Neural progenitor cell (in vitro differentiated cells): ENCODE data around the gene DENND2A.

ENCODE experiments used
- EZH2 ChIP-seq: fragments of 200-600 bp; sonication (generic); IDR thresholded peaks from 2 replicates; pipeline ENCODE4 v1.6.1; 2017; ENCODE audit warnings: antibody characterized with exemption, mild to moderate bottlenecking, moderate library complexity
- EZH2phosphoT487 ChIP-seq: fragments of 200-600 bp; sonication (generic); IDR thresholded peaks from 2 replicates; pipeline ENCODE4 v1.6.1; 2017; ENCODE audit warnings: antibody characterized with exemption
- TF ChIP-seq, protein P1 (sequence below): fragments of 200-600 bp; sonication (generic); IDR thresholded peaks from 2 replicates; pipeline ENCODE4 v1.5.1; 2017; ENCODE audit warnings: antibody characterized with exemption, mild to moderate bottlenecking

DNA sequence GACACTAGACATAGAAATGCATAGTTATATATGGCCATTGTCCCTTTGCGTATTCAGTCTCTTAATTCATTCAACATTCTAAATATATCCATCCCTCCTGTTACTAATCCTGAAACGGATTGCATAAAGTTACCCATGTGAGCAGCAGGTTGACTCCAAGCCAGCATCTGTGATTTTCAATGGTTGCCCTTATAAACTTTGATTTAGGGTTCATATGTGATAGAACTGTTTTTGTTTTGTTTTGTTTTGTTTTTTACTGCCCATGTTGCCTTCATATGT lies 13.4 kb upstream of the DENND2A start:
- TF ChIP-seq, protein P1, sequence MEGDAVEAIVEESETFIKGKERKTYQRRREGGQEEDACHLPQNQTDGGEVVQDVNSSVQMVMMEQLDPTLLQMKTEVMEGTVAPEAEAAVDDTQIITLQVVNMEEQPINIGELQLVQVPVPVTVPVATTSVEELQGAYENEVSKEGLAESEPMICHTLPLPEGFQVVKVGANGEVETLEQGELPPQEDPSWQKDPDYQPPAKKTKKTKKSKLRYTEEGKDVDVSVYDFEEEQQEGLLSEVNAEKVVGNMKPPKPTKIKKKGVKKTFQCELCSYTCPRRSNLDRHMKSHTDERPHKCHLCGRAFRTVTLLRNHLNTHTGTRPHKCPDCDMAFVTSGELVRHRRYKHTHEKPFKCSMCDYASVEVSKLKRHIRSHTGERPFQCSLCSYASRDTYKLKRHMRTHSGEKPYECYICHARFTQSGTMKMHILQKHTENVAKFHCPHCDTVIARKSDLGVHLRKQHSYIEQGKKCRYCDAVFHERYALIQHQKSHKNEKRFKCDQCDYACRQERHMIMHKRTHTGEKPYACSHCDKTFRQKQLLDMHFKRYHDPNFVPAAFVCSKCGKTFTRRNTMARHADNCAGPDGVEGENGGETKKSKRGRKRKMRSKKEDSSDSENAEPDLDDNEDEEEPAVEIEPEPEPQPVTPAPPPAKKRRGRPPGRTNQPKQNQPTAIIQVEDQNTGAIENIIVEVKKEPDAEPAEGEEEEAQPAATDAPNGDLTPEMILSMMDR, result no peak
- TF ChIP-seq EZH2 (no peak), EZH2phosphoT487 (no peak)
